ELF-1 (cell line): ENCODE measurements around the gene TSC22D2.

Experiments used
- DNase-seq: peaks from one replicate; pipeline ENCODE4 v3.0.0-alpha.2; 2016; ENCODE audit warnings: low read depth, low spot score

TSC22D2 gene

GRCh38 chr3:150412561-150413231 lies 4.6 kb downstream of the TSC22D2 start:
- DNase-seq: no peak

GRCh38 chr3:150414258-150414657 lies 6.2 kb downstream of the TSC22D2 start:
- DNase-seq: no peak

GRCh38 chr3:150414959-150415358 lies 6.9 kb downstream of the TSC22D2 start:
- no peak for DNase-seq

GRCh38 chr3:150419076-150419868 lies 11.2 kb downstream of the TSC22D2 start:
- no peak for DNase-seq

GRCh38 chr3:150419959-150420358 lies 11.9 kb downstream of the TSC22D2 start:
- DNase-seq: no peak

- DNase-seq: no peak
Measured at GRCh38 chr3:150421256-150421655, 13.2 kb downstream of the TSC22D2 start.

- no peak for DNase-seq
Measured at GRCh38 chr3:150421799-150422548, 13.9 kb downstream of the TSC22D2 start.

GRCh38 chr3:150422907-150423306 lies 14.8 kb downstream of the TSC22D2 start:
- no peak for DNase-seq

- no peak for DNase-seq
Measured at GRCh38 chr3:150423761-150424160, 15.7 kb downstream of the TSC22D2 start.

GRCh38 chr3:150426292-150426691 lies 18.2 kb downstream of the TSC22D2 start:
- no peak for DNase-seq

- no peak for DNase-seq
Measured at GRCh38 chr3:150428562-150428961, 20.5 kb downstream of the TSC22D2 start.

- DNase-seq: no peak
Measured at GRCh38 chr3:150429767-150430671, 21.9 kb downstream of the TSC22D2 start.

GRCh38 chr3:150433347-150433746 lies 25.2 kb downstream of the TSC22D2 start:
- no peak for DNase-seq

- DNase-seq: no peak
Measured at GRCh38 chr3:150434234-150434633, 26.1 kb downstream of the TSC22D2 start.

GRCh38 chr3:150436161-150436560 lies 28.1 kb downstream of the TSC22D2 start:
- DNase-seq: no peak

GRCh38 chr3:150439657-150440056 lies 31.6 kb downstream of the TSC22D2 start:
- no peak for DNase-seq

GRCh38 chr3:150443331-150443741 lies 35.2 kb downstream of the TSC22D2 start:
- DNase-seq: no peak

- DNase-seq: no peak
Measured at GRCh38 chr3:150444371-150444770, 36.3 kb downstream of the TSC22D2 start.

- DNase-seq: no peak
Measured at GRCh38 chr3:150446470-150446977, 38.4 kb downstream of the TSC22D2 start.

- DNase-seq: no peak
Measured at GRCh38 chr3:150447084-150447483, 39.0 kb downstream of the TSC22D2 start.
